Activated naive CD4-positive, alpha-beta T cell (primary cell): ENCODE data around the gene ZNF473.
A peak's percentile ranks its signal among the peaks of the same experiment; 100 is the strongest.
"Not testable (repeated sequence)": the region's sequence is repeated elsewhere in the genome, so short reads cannot be mapped to it uniquely, and the experiment has no call there.

Source experiments
- DNase-seq, 4 experiments: peaks; one replicate each; lab custom pipeline; 2025; lab: John Stamatoyannopoulos, UW

The ZNF473 gene

GRCh38 chr19:50050406-50051227 lies 24.8 kb downstream of the ZNF473 start:
- peak; percentile 12 to 67 (median 40) for DNase-seq

DNA sequence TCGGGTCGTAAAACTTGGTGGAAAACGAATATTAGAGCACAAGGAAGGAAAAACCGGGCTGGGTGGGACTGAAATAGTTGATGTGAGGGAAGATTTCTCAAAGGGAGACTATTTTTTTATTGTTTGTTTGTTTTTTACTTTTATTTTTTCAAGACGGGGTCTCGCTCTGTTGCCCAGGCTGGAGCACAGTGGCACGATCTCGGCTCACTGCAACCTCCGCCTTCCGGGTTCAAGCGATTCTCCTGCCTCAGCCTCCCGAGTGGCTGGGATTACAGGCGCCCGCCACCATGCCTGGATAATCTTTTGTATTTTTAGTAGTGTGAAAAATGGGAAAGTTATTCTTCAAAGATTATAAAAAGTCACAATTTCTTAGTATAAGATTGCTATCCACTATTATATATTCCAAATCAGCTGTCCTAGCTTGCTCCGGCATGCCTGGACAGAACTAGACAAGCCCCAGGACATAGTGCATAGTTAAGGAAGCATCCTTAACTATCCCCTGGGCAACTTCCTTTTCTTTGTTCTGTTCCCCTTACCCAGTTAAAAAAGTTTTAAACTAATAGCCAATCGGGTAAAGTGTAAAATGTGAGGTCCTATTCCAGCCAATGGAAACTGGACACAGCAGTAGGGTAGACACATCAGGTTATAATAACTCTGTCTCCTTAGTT lies 25.6 kb downstream of the ZNF473 start:
- DNase-seq, result not testable (repeated sequence)

- DNase-seq, result no peak
Measured at GRCh38 chr19:50051964-50052363, 26.2 kb downstream of the ZNF473 start.

DNA sequence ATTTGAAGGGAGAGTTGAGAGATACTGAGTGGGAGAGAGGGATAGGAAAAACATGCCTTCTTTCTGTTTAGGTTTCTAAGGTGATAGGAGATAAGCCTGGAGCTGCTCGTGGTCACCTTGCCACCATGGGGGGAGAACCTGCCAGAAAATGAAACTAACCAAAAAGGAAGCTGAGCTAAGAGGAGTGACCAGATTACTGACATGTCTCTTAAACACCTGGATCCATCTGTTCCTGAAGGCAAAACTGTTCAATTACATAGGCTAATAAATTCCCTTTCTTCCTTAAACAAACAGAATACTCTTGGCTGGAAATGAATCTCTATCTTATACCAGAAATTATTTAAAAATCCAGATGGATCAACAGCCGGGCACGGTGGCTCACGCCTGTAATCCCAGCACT lies 27.3 kb downstream of the ZNF473 start:
- DNase-seq, result no peak

GRCh38 chr19:50058425-50058824 lies 32.6 kb downstream of the ZNF473 start:
- DNase-seq, result no peak

- DNase-seq, result no peak
Measured at GRCh38 chr19:50059045-50059444, 33.2 kb downstream of the ZNF473 start.

GRCh38 chr19:50060107-50060506 lies 34.3 kb downstream of the ZNF473 start:
- no peak for DNase-seq

GRCh38 chr19:50061650-50062049 lies 35.8 kb downstream of the ZNF473 start:
- DNase-seq, result no peak

DNA sequence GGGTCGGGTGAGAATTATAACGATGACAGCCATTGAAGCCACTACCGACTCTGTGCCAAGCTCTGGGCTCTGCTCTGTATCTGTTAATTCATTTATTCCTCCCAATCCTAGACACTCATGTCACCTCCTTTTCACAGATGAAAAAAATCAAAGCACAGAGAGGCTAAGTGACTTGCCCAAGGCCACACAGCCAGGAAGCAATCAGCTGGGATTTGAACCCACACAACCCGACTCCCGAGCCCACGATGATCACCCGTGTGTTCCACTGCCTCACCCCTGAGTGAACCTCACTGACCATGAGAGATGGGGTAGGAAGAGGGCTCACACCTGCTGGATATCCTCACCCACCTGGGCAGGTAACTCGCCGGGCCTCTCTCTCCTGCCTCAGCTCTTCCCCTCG lies 40.1 kb downstream of the ZNF473 start:
- DNase-seq, result no peak

DNA sequence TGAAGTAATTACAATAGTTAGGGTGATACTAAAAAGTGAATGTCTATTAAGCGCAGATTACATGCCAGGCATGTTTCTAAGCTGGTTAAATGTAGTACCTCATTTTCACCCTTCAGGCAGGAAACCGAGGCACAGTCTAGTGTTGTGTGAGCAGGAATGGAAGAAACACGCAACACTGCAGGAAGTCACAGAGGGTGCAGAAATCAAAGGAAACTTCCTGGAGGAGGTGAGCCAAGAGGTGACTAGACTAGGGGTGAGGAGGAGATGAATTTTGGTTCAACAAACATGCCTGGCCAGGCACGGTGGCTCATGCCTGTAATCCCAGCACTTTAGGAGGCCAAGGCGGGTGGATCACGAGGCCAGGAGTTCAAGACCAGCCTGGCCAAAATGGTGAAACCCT lies 41.8 kb downstream of the ZNF473 start:
- no peak for DNase-seq

GRCh38 chr19:50068382-50068781 lies 42.6 kb downstream of the ZNF473 start:
- not testable (repeated sequence) for DNase-seq

DNA sequence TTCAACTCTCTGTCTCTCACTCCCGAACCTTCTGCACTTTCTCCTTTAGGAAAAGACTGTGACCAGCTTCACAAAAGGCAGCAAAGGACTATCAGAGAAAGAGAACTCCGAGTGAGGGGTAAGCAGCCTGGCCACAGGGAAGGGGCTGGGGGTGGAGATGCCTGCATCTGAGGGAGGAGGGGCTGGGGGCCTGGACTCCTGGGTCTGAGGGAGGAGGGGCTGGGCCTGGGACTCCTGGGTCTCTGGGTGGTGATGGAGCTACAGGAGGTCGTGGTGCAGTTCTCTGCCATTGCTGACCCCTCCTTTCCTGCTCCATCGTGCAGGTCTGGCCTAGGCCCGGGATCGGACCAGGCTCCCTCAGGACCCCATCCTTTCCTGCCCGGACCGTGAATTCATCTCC lies 49.3 kb downstream of the ZNF473 start:
- DNase-seq, result not testable (repeated sequence)

- not testable (repeated sequence) for DNase-seq
Measured at GRCh38 chr19:50075644-50076372, 50.0 kb downstream of the ZNF473 start.

- DNase-seq, result not testable (repeated sequence)
Measured at GRCh38 chr19:50076581-50077355, 51.0 kb downstream of the ZNF473 start.

DNA sequence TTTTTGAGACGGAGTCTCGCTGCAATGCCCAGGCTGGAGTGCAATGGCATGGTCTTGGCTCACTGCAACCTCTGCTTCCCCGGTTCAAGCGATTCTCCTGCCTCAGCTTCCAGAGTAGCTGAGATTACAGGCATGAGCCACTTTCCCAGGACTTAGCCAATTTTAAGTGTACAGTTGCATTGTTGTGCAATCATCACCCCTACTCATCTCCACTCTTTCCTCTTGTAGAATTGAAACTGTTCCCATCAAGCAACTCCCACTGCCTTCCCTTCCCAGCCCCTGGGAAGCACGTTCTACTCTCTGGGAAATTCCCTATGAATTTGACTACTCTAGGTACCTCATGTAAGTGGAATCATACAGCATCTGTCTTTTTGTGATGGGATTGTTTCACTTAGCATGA lies 53.2 kb downstream of the ZNF473 start:
- DNase-seq, result not testable (repeated sequence)

DNA sequence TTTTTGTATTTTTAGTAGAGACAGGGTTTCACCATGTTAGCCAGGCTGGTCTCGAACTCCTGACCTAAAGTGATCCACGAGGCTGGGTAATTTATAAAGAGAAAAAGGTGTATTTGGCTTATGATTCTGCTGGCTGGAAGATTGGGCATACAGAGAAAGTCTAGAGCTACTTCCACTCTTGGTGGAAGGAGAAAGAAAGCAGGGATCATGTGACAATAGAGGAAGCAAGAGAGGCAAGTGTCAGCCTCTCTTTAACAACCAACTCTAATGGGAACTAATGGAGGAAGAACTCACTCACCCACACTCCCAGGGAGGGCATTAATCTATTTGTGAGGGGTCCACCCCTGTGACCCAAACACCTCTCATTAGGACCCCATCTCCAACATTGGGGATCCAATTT lies 58.6 kb downstream of the ZNF473 start:
- DNase-seq, result not testable (repeated sequence)

DNA sequence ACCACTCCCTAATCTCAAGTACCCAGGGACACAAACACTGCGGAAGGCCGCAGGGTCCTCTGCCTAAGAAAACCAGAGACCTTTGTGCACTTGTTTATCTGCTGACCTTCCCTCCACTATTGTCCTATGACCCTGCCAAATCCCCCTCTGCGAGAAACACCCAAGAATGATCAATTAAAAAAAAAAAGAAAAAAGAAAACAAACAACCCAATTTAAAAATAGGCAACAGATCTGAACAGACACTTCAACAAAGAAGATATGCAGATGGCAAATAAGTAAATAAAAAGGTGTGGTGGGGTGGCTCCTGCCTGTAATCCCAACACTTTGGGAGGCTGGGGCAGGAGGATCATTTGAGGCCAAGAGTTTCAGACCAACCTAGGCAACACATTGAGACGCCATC lies 61.3 kb downstream of the ZNF473 start:
- not testable (repeated sequence) for DNase-seq

- DNase-seq, result not testable (repeated sequence)
Measured at GRCh38 chr19:50090706-50091105, 64.9 kb downstream of the ZNF473 start.

DNA sequence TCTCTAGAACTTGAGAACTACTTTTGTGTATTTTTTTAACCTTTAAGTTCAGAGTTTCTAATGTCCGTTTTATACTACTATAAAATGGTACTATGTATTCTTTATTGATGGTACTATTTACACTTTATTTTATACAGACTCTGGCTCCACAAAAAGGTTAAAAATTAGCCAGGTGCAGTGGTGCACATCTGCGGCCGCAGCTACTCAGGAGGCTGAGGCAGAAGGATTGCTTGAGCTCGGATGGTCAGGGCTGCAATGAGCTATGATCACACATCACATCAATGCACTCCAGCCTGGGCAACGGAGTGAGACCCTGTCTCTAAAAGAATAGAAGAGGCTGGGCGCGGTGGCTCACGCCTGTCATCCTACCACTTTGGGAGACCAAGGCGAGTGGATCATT lies 66.0 kb downstream of the ZNF473 start:
- DNase-seq, result not testable (repeated sequence)

DNA sequence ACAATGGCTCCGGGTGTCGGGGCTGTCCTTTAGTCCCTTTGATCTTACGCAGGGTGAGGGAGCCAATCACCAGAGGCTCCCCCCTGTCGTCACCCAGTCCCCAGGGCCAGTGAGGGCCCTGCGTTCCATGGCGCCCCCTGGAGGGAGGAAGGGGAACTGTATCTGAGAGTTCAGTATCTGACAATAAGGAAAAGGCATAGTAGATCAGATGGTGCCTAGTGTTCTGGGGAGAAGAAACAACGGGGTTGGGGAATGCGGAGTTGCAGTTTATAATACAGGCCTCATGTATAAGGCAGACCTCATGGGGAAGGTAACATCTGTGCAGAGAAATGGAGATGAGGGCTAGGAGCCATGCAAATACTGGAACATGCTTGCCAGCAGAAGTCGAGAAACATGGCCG lies 66.8 kb downstream of the ZNF473 start:
- not testable (repeated sequence) for DNase-seq

- DNase-seq, result not testable (repeated sequence)
Measured at GRCh38 chr19:50097884-50098283, 72.1 kb downstream of the ZNF473 start.

- not testable (repeated sequence) for DNase-seq
Measured at GRCh38 chr19:50098892-50099291, 73.1 kb downstream of the ZNF473 start.
